ENCODE measurements around the gene PGAM1. TPM values are rescaled to one million over a fixed set of nuclear protein-coding genes. Genes with fewer than 3 reads are reported as not detected.

PGAM1 gene
- total and polyA plus RNA-seq, 9 of the 15 experiments (the other 6 are each of a cell fraction or from before 2014, with no cell fraction given), result 40.3 to 559 (median 269) TPM

GRCh38 chr10:97407211-97407951 is 18.6 kb upstream of the PGAM1 start:
- ATAC-seq (peak; percentile 97), DNase-seq (ENCODE audit: extremely low read depth in 1 of 4, low spot score in 3 of 4) (peak; percentile 68 to 85 (median 74)), FAIRE-seq (peak; percentile 65)
- no peaks in the 10 kb centered on the region for H3K9me3 ChIP-seq (replicated peaks; ENCODE audit: control insufficient read depth, insufficient read depth, low read depth, low read length)
- 2% methylated on average over 7 of the region's 10 CpGs for WGBS (ENCODE audit: insufficient coverage, low coverage, missing lambda C conversion rate)
- H4K20me1 ChIP-seq (replicated peaks; ENCODE audit: control insufficient read depth, insufficient read depth, low read length), result no peaks in the 10 kb centered on the region
- no TSS peak for BruUV-seq (replicated peaks)
- no peaks in the 10 kb centered on the region for H3K79me2 ChIP-seq (ENCODE audit: control insufficient read depth, insufficient read depth, low read length)
- H3K27me3 ChIP-seq (ENCODE audit: control insufficient read depth in 2 of 2, insufficient read depth in 2 of 2, low read length in 2 of 2), result no peaks in the 10 kb centered on the region
- 0 out of 2 replicates have a peak overlapping the region, but pooled peaks have one; percentile 5 for H3K4me3 ChIP-seq
- in situ Hi-C loops (cut with MboI) (no loop called here), intact Hi-C loops (cut with micrococcal nuclease) (loop anchor here (1.0 to 5.0 kb wide), 3 partner anchors 19 to 145 kb away; partner anchors contain the start of genes EXOSC1, PGAM1 and ZDHHC16)
- H3K9me1 ChIP-seq (ENCODE audit: control insufficient read depth, insufficient read depth, low read length), result no peaks in the 10 kb centered on the region
- peak overlapping the region; percentile 87 for H2AFZ ChIP-seq (ENCODE audit: low read depth, low read length)
- CTCF ChIA-PET (ENCODE audit: low intra/inter-chr PET ratio), result interaction anchor here (0.6 to 1.5 kb wide), 6 partner anchors 18 to 1949 kb away, joined by 3 to 10 read pairs (median 4); partner anchors contain the start of genes EXOSC1, PGAM1 and ZDHHC16
- H3K4me1 ChIP-seq (replicated peaks in 1 of 2; ENCODE audit: control insufficient read depth in 2 of 2, insufficient read depth in 2 of 2, low read length in 2 of 2), result peaks cover 16 to 18% of the 10 kb centered on the region in 2 experiments; a peak in 3 of 5 replicates
- peak overlapping the region; percentile 75 for H3K4me2 ChIP-seq (ENCODE audit: insufficient read depth, low read length)
- no peak overlapping the region for H3K9ac ChIP-seq (ENCODE audit: insufficient read depth in 1 of 2, low read depth in 2 of 2, low read length in 2 of 2)
- no peak overlapping the region for H3K27ac ChIP-seq (ENCODE audit: extremely low read depth, low read depth, low read length)
- POLR2A ChIA-PET, result interaction anchor here (0.6 to 1.2 kb wide), 2 partner anchors 8 to 154 kb away, joined by 3 read pairs; no protein-coding TSS in a partner anchor
- no peaks in the 10 kb centered on the region for H3K36me3 ChIP-seq (ENCODE audit: control insufficient read depth, insufficient read depth, low read length)
- TF ChIP-seq SMC3 (conservative IDR thresholded peaks at IDR 0.05; ENCODE audit: insufficient read depth, low read depth, low read length) (peak; percentile 23; the same call in 1 of the 2 replicates), ZKSCAN8 (CRISPR knock-in tag; IDR thresholded peaks at IDR 0.05) (no peak), MAX (CRISPR knock-in tag; IDR thresholded peaks at IDR 0.05) (0 out of 2 replicates have a peak, but pooled peaks have one; percentile 15), HDAC1 (IDR thresholded peaks at IDR 0.05) (peak in 1 of 2 experiments; percentile 53; a peak in 1 of 4 replicates), ZNF280B (CRISPR knock-in tag; IDR thresholded peaks at IDR 0.05) (no peak), PATZ1 (CRISPR knock-in tag; IDR thresholded peaks at IDR 0.05; ENCODE audit: borderline replicate concordance) (no peak), CHD4 (IDR thresholded peaks at IDR 0.05; ENCODE audit: insufficient read depth, insufficient replicate concordance, low read depth, low read length, poor library complexity, severe bottlenecking) (peak; percentile 78), GABPB1 (CRISPR knock-in tag; IDR thresholded peaks at IDR 0.05) (no peak), RBM25 (IDR thresholded peaks at IDR 0.05; ENCODE audit: low read depth, low read length, severe bottlenecking) (peak; percentile 94)

Measured in K562 (cell line).